Measurements from ENCODE around the gene ENOX2.

Gene ENOX2

DNA sequence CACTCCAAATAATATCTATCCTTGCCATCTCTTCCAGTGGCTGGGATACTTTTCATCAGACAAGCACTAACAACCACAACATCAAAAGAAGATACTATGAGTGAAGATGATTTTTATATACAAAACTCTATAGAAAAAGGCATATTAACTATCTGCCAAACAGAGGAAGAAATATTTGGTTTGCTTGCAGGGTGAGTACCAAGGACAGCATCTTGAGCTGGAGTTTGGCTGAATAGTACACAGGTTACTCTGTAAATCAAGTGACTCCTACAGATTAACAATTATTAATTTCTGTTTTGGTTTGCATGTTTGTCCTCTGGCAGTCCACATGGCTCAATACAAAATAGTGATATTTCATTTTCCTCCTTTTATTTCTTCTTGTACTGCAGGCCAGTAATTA lies 253.3 kb downstream of the ENOX2 start:
- no peak for TF ChIP-seq JUND (IDR thresholded peaks at IDR 0.05; ENCODE audit: low read depth)
- in situ Hi-C loops (cut with HindIII; ENCODE audit: low pct_unique_long_range_greater_than_20kb, low sequenced_read_pairs), result no loop called here

DNA sequence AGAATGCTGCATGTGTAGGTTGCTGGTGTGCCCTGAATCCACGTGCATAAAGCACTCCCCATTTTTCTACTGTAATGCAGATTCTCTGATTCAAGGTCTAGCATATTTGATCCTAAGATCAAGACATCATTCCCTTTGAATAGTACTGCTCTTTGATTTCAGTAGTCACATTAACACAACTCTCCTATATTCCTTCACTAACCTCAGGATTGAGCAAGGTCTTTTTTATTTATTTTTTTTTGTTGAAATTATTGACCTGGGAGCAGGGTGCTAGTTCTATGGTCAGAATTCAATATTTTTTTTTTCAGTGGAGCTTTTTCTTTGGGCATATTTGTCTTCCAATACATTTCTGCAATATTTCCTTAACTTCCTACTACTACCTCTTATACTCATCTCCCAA lies 255.5 kb downstream of the ENOX2 start:
- in situ Hi-C loops (cut with HindIII; ENCODE audit: low pct_unique_long_range_greater_than_20kb, low sequenced_read_pairs), result no loop called here
- no peak for TF ChIP-seq JUND (IDR thresholded peaks at IDR 0.05; ENCODE audit: low read depth)

More for the DNA sequence above, 253.3 kb downstream of the ENOX2 start:
- no peak for DNase-seq (ENCODE audit: low read depth in 1 of 2, low spot score in 1 of 2)

GRCh38 chrX:130645955-130646583 lies 256.9 kb downstream of the ENOX2 start:
- TF ChIP-seq JUND (IDR thresholded peaks at IDR 0.05; ENCODE audit: low read depth), result no peak
- in situ Hi-C loops (cut with HindIII; ENCODE audit: low pct_unique_long_range_greater_than_20kb, low sequenced_read_pairs), result no loop called here
- DNase-seq (ENCODE audit: low read depth in 1 of 2, low spot score in 1 of 2), result no peak

More for the DNA sequence above, 255.5 kb downstream of the ENOX2 start:
- no peak for DNase-seq (ENCODE audit: low read depth in 1 of 2, low spot score in 1 of 2)

- DNase-seq (ENCODE audit: low read depth in 1 of 2, low spot score in 1 of 2), result no peak
- no peak for TF ChIP-seq JUND (IDR thresholded peaks at IDR 0.05; ENCODE audit: low read depth)
- in situ Hi-C loops (cut with HindIII; ENCODE audit: low pct_unique_long_range_greater_than_20kb, low sequenced_read_pairs), result no loop called here
Observed at GRCh38 chrX:130637591-130637990, 265.4 kb downstream of the ENOX2 start.

DNA sequence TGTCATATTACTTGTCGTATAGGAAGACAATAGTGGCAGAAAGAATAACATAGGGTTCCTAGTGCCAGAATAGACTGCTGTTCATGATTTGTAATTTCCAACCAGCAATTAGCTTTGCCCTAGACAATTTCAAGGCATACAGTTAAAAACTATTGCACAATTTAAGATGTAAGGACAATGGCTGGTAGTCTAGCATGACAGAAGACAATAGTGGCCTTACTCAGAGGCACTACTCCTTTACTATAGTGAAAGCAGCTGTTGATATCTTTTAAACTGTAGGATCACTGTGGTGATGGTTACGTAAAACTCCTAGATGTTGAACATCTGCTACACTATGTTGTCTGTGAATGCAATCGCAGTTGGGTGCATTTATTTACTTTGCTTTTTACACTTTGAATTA lies 266.7 kb downstream of the ENOX2 start:
- DNase-seq (ENCODE audit: low read depth in 1 of 2, low spot score in 1 of 2), result no peak
- no peak for TF ChIP-seq JUND (IDR thresholded peaks at IDR 0.05; ENCODE audit: low read depth)
- in situ Hi-C loops (cut with HindIII; ENCODE audit: low pct_unique_long_range_greater_than_20kb, low sequenced_read_pairs), result no loop called here

DNA sequence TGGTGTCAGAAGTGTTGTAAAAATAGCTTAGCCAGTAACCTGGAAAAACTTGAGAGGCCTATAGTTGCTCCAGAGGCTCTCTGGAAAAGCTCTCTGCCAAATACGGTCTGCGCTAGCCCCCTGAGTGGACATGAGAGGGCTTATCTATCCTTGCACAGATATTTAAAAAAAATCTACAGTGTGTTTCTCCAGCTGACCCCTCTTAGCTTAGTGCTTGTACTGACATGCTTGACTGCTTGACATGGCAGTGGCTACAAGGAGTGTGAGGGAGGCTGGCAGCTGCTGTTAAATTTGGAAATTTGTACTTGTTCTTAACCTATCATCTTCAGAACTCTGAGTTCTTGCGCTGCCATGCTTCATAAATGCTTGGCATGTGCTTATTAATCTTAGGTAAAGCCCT lies 272.0 kb downstream of the ENOX2 start:
- no peak for DNase-seq (ENCODE audit: low read depth in 1 of 2, low spot score in 1 of 2)
- in situ Hi-C loops (cut with HindIII; ENCODE audit: low pct_unique_long_range_greater_than_20kb, low sequenced_read_pairs), result no loop called here
- no peak for TF ChIP-seq JUND (IDR thresholded peaks at IDR 0.05; ENCODE audit: low read depth)

DNA sequence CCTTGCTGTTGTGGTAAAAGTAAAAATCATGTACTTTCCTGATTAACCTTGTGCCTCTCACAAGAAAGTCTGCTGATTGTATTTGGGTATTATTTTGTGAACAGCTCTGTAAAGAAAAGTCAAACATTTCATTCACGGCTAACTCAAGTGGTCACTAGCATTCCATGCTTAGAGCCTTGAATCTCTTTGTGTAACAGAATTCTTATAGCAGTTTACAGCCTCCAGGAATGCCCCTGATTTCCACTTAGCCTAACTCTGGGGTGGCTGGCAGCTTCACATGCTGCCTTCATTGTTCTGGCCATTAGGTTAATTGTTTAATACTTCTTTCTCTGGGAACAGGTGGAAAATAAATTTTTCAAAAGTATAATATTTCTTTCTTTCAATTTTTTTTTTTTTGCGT lies 274.5 kb downstream of the ENOX2 start:
- no peak for DNase-seq (ENCODE audit: low read depth in 1 of 2, low spot score in 1 of 2)
- TF ChIP-seq JUND (IDR thresholded peaks at IDR 0.05; ENCODE audit: low read depth), result no peak
- in situ Hi-C loops (cut with HindIII; ENCODE audit: low pct_unique_long_range_greater_than_20kb, low sequenced_read_pairs), result no loop called here

DNA sequence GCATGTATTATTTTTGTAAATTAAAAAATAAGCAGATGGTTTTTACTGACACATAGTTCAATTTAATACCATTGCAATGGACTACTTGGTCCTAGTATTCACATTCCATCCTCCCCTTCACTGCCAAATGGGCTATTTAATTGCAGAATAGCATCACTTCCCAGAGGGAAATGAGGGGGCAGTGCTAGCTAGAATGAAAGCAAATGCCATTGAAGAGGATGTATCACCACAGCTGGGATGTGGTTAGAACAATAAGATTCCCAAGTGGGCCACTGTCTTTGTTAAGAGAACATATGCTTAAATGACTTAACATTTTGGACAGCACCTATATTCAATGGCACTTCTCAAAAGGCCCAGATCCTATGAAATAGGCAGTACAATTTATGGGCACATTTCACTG lies 276.5 kb downstream of the ENOX2 start:
- TF ChIP-seq JUND (IDR thresholded peaks at IDR 0.05; ENCODE audit: low read depth), result no peak
- in situ Hi-C loops (cut with HindIII; ENCODE audit: low pct_unique_long_range_greater_than_20kb, low sequenced_read_pairs), result no loop called here
- DNase-seq (ENCODE audit: low read depth in 1 of 2, low spot score in 1 of 2), result no peak

GRCh38 chrX:130625386-130625785 lies 277.6 kb downstream of the ENOX2 start:
- TF ChIP-seq JUND (IDR thresholded peaks at IDR 0.05; ENCODE audit: low read depth), result no peak
- in situ Hi-C loops (cut with HindIII; ENCODE audit: low pct_unique_long_range_greater_than_20kb, low sequenced_read_pairs), result no loop called here
- no peak for DNase-seq (ENCODE audit: low read depth in 1 of 2, low spot score in 1 of 2)

DNA sequence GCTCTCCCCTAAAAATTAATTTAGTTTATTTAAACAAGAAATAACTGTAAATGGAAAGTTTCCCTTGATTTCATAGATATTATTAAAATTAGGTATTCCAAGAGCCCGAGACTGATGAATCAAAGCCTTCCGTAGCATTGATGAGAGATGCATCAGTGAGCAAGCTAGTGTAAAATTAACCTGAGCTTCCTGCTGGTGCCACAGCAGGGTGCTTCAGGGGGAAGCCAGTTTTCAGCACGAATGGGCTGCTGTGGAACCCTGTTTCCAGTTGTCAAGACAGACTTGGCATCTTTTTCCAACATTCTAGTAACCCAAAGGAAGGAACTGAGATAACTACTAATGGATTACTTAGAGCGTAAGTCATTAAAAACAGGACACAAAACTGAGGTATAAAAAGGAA lies 279.5 kb downstream of the ENOX2 start:
- in situ Hi-C loops (cut with HindIII; ENCODE audit: low pct_unique_long_range_greater_than_20kb, low sequenced_read_pairs), result no loop called here
- DNase-seq (ENCODE audit: low read depth in 1 of 2, low spot score in 1 of 2), result no peak
- no peak for TF ChIP-seq JUND (IDR thresholded peaks at IDR 0.05; ENCODE audit: low read depth)

- DNase-seq (ENCODE audit: low read depth in 1 of 2, low spot score in 1 of 2), result no peak
- in situ Hi-C loops (cut with HindIII; ENCODE audit: low pct_unique_long_range_greater_than_20kb, low sequenced_read_pairs), result no loop called here
- TF ChIP-seq JUND (IDR thresholded peaks at IDR 0.05; ENCODE audit: low read depth), result no peak
Observed at GRCh38 chrX:130615941-130616340, 287.1 kb downstream of the ENOX2 start.

DNA sequence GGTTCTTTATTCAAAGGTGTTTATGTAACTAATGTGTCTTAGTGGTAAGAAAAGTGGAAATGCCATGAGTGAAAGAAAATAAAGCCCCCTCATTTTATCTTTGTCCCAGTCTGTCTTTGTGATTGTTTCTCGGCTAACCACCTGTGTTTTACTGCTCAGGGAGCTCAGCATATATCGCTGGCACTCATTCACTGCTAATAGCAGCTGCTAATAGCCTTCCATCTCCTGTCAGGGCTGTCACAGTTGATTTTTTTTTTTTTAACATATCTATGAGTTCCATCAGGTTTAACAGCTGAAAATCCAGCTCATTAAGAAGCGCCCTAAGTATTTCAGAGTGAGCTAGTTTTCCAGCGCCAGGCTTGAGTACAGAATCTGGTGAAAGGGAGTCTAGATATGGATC lies 295.6 kb downstream of the ENOX2 start:
- no peak for DNase-seq (ENCODE audit: low read depth in 1 of 2, low spot score in 1 of 2)
- no peak for TF ChIP-seq JUND (IDR thresholded peaks at IDR 0.05; ENCODE audit: low read depth)
- in situ Hi-C loops (cut with HindIII; ENCODE audit: low pct_unique_long_range_greater_than_20kb, low sequenced_read_pairs), result no loop called here

GRCh38 chrX:130606425-130606824 lies 296.6 kb downstream of the ENOX2 start:
- TF ChIP-seq JUND (IDR thresholded peaks at IDR 0.05; ENCODE audit: low read depth), result no peak
- no peak for DNase-seq (ENCODE audit: low read depth in 1 of 2, low spot score in 1 of 2)
- in situ Hi-C loops (cut with HindIII; ENCODE audit: low pct_unique_long_range_greater_than_20kb, low sequenced_read_pairs), result no loop called here

GRCh38 chrX:130604882-130605281 lies 298.1 kb downstream of the ENOX2 start:
- DNase-seq (ENCODE audit: low read depth in 1 of 2, low spot score in 1 of 2), result no peak
- in situ Hi-C loops (cut with HindIII; ENCODE audit: low pct_unique_long_range_greater_than_20kb, low sequenced_read_pairs), result no loop called here
- no peak for TF ChIP-seq JUND (IDR thresholded peaks at IDR 0.05; ENCODE audit: low read depth)
